Naive thymus-derived CD8-positive, alpha-beta T cell (primary cell): Measurements from ENCODE around the gene RNF152. TPM values are rescaled to one million over a fixed set of nuclear protein-coding genes. Genes with fewer than 3 reads are reported as not detected.
"Not testable (repeated sequence)": the region's sequence is repeated elsewhere in the genome, so short reads cannot be mapped to it uniquely, and the experiment has no call there.

Experiments used
- ATAC-seq, 2 donors: fragments of 150-1000 bp; cut with Tn5 transposase in 1 of 2; sonication (Bioruptor Pico), chemical (Tn5 transposase) in 1 of 2; 1 replicate in 1 of 2; 2 replicates in 1 of 2; pipeline ENCODE4 v1.10.0; 2021; ENCODE audit warnings: mild to moderate bottlenecking in 2 of 2, moderate library complexity in 2 of 2
- POLR2A ChIA-PET: fragments of 350-600 bp; sonication (Branson Sonifier 250); formaldehyde crosslinking; loops from one replicate; lab custom pipeline; 2021; ENCODE audit warnings: antibody characterized with exemption; lab: Charles Lee
- DNase-seq, 10 donors: peaks; one replicate each; pipeline versions ENCODE4 v3.0.0 to v3.0.0-alpha.2; 2020 to 2022
- H3K27ac Mint-ChIP-seq, 10 donors: one replicate each; pipeline ENCODE4 v1.8.0; 2020 to 2022; ENCODE audit warnings: mild to moderate bottlenecking in 10 of 10, mixed read lengths in 10 of 10, moderate library complexity in 4 of 10, inconsistent platforms in 1 of 10
- H3K27me3 Mint-ChIP-seq, 5 donors: one replicate each; pipeline ENCODE4 v1.8.0; 2021 to 2022; ENCODE audit warnings: mixed read lengths in 5 of 5
- H3K36me3 Mint-ChIP-seq, 3 donors: one replicate each; pipeline ENCODE4 v1.8.0; 2020 to 2022; ENCODE audit warnings: mixed read lengths in 3 of 3, mild to moderate bottlenecking in 2 of 3, inconsistent platforms in 1 of 3
- H3K4me1 Mint-ChIP-seq, 4 donors: one replicate each; pipeline ENCODE4 v1.8.0; 2021 to 2022; ENCODE audit warnings: mixed read lengths in 4 of 4
- H3K4me3 Mint-ChIP-seq, 10 donors: one replicate each; pipeline ENCODE4 v1.8.0; 2020 to 2022; ENCODE audit warnings: mild to moderate bottlenecking in 10 of 10, mixed read lengths in 10 of 10, moderate library complexity in 6 of 10, inconsistent platforms in 1 of 10
- H3K9me3 Mint-ChIP-seq, 9 donors: one replicate each; pipeline ENCODE4 v1.8.0; 2020 to 2022; ENCODE audit warnings: mixed read lengths in 9 of 9, mild to moderate bottlenecking in 3 of 9, inconsistent platforms in 1 of 9, moderate library complexity in 1 of 9
- polyA plus RNA-seq, 3 donors: library from polyadenylated mRNA; unstranded; fragments of 300-500 nt; fragmentation: Illumina TruSeq; gene quantifications; one replicate each; pipeline ENCODE4 v1.2.3, GENCODE V29; 2021
- total RNA-seq, 8 experiments: library from RNA in 2 of 8; stranded (reverse) in 2 of 8; gene quantifications; one replicate each; pipeline ENCODE4 v1.2.3 and lab custom pipeline; 2021 to 2026

RNF152 gene
- total and polyA plus RNA-seq, 5 experiments from 2014 or later = 0.19 to 0.23 TPM; not detected in 3

DNA sequence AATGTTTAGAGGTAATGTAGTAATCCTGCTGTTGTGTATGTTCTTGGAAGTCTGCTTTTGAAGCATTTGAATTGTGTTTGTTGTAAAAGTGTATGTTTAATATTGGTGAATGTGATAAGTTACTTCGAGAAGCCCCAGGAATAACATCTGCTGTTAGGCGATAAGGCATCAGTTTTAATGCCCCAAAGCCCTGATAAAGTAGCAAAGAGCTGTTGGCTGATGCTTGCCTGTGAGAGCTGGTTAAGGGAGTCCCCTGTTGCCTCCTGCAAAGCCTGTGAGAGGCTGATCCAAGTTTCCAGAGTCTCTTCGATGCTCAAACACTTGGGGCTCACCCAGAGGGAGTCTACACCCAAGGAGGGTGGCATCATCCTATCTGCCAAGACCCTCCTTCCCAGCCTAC, 110.3 kb downstream of the RNF152 start:
- ATAC-seq (no peak), DNase-seq (no peak)
- H3K4me3 Mint-ChIP-seq = no peak overlapping the region
- peaks cover 0 to 6% (median 1%) of the 10 kb centered on the region in 5 donors for H3K27me3 Mint-ChIP-seq
- peaks cover 0 to 5% (median 0%) of the 10 kb centered on the region in 3 donors for H3K36me3 Mint-ChIP-seq
- peaks cover 4 to 23% (median 11%) of the 10 kb centered on the region in 9 donors for H3K9me3 Mint-ChIP-seq
- peaks cover 0 to 2% (median 0%) of the 10 kb centered on the region in 4 donors for H3K4me1 Mint-ChIP-seq
- no peak overlapping the region for H3K27ac Mint-ChIP-seq
- POLR2A ChIA-PET = no interaction called here

DNA sequence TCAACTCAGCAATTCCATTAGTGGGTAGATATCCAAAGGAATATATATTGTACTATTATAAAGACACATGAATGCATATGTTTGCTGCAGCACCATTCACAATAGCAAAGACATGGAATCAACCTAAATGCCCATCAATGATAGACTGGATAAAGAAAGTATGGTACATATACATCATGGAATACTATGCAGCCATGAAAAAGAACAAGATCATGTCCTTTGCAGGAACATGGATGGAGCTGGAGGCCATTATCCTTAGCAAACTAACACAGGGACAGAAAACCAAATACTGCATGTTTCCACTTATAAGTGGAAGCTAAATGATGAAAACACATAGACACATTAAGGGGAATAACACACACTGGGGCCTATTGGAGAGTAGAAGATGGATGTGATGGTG, 116.6 kb downstream of the RNF152 start:
- H3K4me3 Mint-ChIP-seq, POLR2A ChIA-PET, DNase-seq, ATAC-seq, H3K27ac Mint-ChIP-seq, H3K27me3 Mint-ChIP-seq, H3K4me1 Mint-ChIP-seq: not testable (repeated sequence)
- peaks cover 0 to 37% (median 22%) of the 10 kb centered on the region in 9 donors for H3K9me3 Mint-ChIP-seq
- H3K36me3 Mint-ChIP-seq = peaks cover 0 to 17% (median 7%) of the 10 kb centered on the region in 3 donors

DNA sequence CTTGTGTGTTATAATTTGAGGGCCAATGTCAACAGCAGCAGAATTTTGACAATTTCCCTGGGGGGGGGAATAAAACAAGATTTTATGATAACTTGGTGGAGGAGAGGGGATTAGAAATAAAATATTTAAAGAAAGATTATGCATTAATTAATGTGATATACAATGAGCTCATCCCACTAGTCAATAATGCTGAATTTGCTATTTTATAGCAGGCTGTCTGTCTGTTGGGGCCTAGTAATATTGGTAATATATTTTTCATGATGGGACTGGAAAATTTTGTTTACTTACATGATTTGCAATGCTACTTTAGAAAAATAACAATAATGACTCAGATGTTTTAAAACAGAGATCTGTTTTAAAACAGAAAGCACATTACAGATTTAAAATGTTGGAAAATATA, 118.0 kb downstream of the RNF152 start:
- POLR2A ChIA-PET = no interaction called here
- Mint-ChIP-seq H3K9me3 (peaks cover 0 to 36% (median 22%) of the 10 kb centered on the region in 9 donors), H3K27ac (no peak overlapping the region), H3K4me3 (no peak overlapping the region), H3K27me3 (peaks cover 0 to 7% (median 0%) of the 10 kb centered on the region in 5 donors), H3K4me1 (peaks cover 0 to 2% (median 0%) of the 10 kb centered on the region in 4 donors), H3K36me3 (peaks cover 0 to 17% (median 7%) of the 10 kb centered on the region in 3 donors)
- no peak for ATAC-seq
- DNase-seq = no peak

DNA sequence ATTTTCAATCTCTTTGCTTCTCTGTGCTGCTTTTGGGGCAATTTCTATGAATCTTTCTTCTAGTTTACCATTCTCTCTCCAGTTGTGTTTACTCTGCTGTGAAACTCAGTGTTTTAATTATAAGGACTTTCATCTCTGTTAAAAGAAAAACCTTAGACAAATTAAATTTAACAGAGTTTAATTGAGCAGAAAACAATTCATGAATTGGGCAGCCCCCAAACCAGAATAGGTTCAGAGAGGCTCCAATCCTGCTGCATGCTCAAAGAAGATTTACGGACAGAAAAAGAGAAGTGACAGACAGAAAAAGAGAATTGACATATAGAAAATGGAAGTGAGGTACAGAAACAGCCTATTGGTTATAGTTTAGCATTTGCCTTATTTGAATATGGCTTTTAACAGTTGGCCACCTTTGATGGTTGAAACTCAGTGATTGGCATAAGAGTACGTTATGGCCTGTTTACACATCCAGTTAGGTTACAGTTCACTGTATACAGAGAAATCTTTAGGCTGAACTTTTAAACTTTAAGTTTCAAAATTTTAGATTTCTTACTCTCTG, 120.4 kb downstream of the RNF152 start:
- Mint-ChIP-seq H3K27ac (no peak overlapping the region), H3K27me3 (peaks cover 0 to 8% (median 0%) of the 10 kb centered on the region in 5 donors), H3K9me3 (peaks cover 0 to 25% (median 16%) of the 10 kb centered on the region in 9 donors), H3K4me3 (no peak overlapping the region), H3K36me3 (peaks cover 0 to 17% (median 7%) of the 10 kb centered on the region in 3 donors), H3K4me1 (no peaks in the 10 kb centered on the region)
- DNase-seq = no peak
- no peak for ATAC-seq
- POLR2A ChIA-PET = no interaction called here

- H3K36me3 Mint-ChIP-seq = peaks cover 0 to 17% (median 7%) of the 10 kb centered on the region in 3 donors
- no peak for DNase-seq
- peaks cover 0 to 8% (median 0%) of the 10 kb centered on the region in 5 donors for H3K27me3 Mint-ChIP-seq
- POLR2A ChIA-PET = no interaction called here
- H3K27ac Mint-ChIP-seq = no peak overlapping the region
- H3K4me1 Mint-ChIP-seq = no peaks in the 10 kb centered on the region
- ATAC-seq = no peak
- no peak overlapping the region for H3K4me3 Mint-ChIP-seq
- H3K9me3 Mint-ChIP-seq = peaks cover 0 to 23% (median 16%) of the 10 kb centered on the region in 9 donors
Measured at GRCh38 chr18:61771861-61772260, 120.9 kb downstream of the RNF152 start.

GRCh38 chr18:61770279-61770678, 122.5 kb downstream of the RNF152 start:
- H3K4me1 Mint-ChIP-seq = no peaks in the 10 kb centered on the region
- peaks cover 0 to 8% (median 0%) of the 10 kb centered on the region in 5 donors for H3K27me3 Mint-ChIP-seq
- no peak for ATAC-seq
- no peak overlapping the region for H3K27ac Mint-ChIP-seq
- DNase-seq = no peak
- H3K4me3 Mint-ChIP-seq = no peak overlapping the region
- POLR2A ChIA-PET = no interaction called here
- H3K36me3 Mint-ChIP-seq = peaks cover 0 to 4% (median 0%) of the 10 kb centered on the region in 3 donors
- H3K9me3 Mint-ChIP-seq = peaks cover 0 to 8% (median 2%) of the 10 kb centered on the region in 9 donors

DNA sequence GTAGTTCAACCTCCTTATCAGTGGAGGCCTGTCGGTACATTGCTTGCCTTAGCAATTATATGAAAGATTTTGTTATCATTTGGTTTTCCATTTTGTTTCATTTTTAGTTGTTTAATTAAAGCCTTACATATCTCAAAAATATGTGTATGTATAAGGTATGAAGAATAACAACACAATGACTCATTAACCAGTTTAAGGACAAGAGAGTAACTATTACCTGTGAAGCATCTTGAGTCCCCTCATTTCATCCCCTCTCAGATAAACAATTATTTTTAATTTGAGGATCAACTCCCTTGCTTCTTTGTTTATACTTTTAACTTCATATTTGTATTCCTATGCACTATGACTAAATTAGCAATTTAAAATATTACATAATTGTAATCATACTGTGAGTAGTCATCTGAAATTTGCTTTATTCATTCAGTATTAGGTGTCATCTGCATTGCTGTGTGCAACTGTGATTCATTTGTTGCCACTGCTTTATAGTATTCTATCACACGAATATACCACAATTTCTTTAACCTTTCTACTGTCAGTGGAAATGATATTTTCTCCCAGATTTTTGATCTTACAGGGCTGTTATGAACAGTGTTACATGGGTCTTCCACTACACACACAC, 126.4 kb downstream of the RNF152 start:
- Mint-ChIP-seq H3K36me3 (no peaks in the 10 kb centered on the region), H3K4me3 (no peak overlapping the region), H3K27ac (no peak overlapping the region), H3K27me3 (peaks cover 0 to 5% (median 4%) of the 10 kb centered on the region in 5 donors), H3K4me1 (peaks cover 0 to 6% (median 3%) of the 10 kb centered on the region in 4 donors), H3K9me3 (no peaks in the 10 kb centered on the region)
- POLR2A ChIA-PET = no interaction called here
- ATAC-seq (no peak), DNase-seq (no peak)

- no peak overlapping the region for H3K27ac Mint-ChIP-seq
- peaks cover 0 to 18% (median 7%) of the 10 kb centered on the region in 5 donors for H3K27me3 Mint-ChIP-seq
- DNase-seq = no peak
- peaks cover 0 to 6% (median 3%) of the 10 kb centered on the region in 4 donors for H3K4me1 Mint-ChIP-seq
- POLR2A ChIA-PET = no interaction called here
- no peak for ATAC-seq
- peaks cover 0 to 3% (median 0%) of the 10 kb centered on the region in 9 donors for H3K9me3 Mint-ChIP-seq
- H3K36me3 Mint-ChIP-seq = no peaks in the 10 kb centered on the region
- no peak overlapping the region for H3K4me3 Mint-ChIP-seq
Measured at GRCh38 chr18:61765097-61765496, 127.7 kb downstream of the RNF152 start.

DNA sequence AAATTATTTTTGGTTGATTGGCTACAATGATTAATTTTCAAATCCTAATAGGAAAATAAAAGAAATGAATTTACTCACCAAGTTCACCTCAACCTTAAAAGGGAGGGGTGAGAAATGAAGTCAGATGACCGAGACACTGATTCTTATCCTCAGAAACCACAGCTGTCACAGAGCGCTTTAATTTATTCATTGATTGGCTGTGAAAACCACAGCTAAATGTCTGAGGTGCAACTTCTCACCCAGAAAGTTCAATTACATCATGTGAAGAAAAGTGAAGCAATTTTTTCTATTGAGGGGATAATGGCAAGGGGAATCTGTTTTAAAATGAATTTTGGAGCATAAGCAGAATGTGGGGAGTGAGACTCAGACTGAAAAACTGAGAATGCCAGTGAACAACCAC, 128.4 kb downstream of the RNF152 start:
- ATAC-seq (no peak), DNase-seq (peak in 2 of 10 donors; percentile 2 to 11)
- Mint-ChIP-seq H3K27me3 (peaks cover 0 to 21% (median 7%) of the 10 kb centered on the region in 5 donors), H3K27ac (no peak overlapping the region), H3K4me3 (no peak overlapping the region), H3K9me3 (peaks cover 0 to 3% (median 0%) of the 10 kb centered on the region in 9 donors), H3K4me1 (peaks cover 0 to 6% (median 3%) of the 10 kb centered on the region in 4 donors), H3K36me3 (no peaks in the 10 kb centered on the region)
- POLR2A ChIA-PET = no interaction called here

GRCh38 chr18:61761875-61762274, 130.9 kb downstream of the RNF152 start:
- POLR2A ChIA-PET = no interaction called here
- DNase-seq (no peak), ATAC-seq (no peak)
- Mint-ChIP-seq H3K4me3 (no peak overlapping the region), H3K4me1 (peaks cover 0 to 6% (median 3%) of the 10 kb centered on the region in 4 donors), H3K36me3 (no peaks in the 10 kb centered on the region), H3K27me3 (peaks cover 0 to 21% (median 6%) of the 10 kb centered on the region in 5 donors), H3K9me3 (peaks cover 0 to 3% (median 0%) of the 10 kb centered on the region in 9 donors), H3K27ac (no peak overlapping the region)
